Measurements from ENCODE around the gene PECR. TPM values are rescaled to one million over a fixed set of nuclear protein-coding genes. Genes with fewer than 3 reads are reported as not detected.

The PECR gene
- total RNA-seq, 1 donor, result 11.8 TPM

DNA sequence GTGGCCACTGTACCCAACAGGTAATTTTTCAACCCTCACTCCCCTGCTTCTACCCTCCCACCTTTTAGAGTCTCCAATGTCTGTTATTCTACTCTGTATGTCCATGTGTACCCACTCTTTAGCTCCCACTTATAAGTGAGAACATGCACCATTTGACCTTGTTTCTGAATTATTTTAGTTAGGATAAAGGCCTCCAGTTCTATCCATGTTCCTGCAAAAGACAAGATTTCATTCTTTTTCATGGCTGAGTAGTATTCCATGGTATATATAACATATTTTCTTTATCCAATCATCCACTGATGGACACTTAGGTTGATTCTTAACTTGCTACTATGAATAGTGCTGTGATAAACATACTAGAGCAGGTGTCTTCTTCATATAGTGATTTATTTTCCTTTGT is 9.1 kb downstream of the PECR start:
- DNase-seq (ENCODE audit: low read depth in 2 of 3, low spot score in 2 of 3), result no peak

DNA sequence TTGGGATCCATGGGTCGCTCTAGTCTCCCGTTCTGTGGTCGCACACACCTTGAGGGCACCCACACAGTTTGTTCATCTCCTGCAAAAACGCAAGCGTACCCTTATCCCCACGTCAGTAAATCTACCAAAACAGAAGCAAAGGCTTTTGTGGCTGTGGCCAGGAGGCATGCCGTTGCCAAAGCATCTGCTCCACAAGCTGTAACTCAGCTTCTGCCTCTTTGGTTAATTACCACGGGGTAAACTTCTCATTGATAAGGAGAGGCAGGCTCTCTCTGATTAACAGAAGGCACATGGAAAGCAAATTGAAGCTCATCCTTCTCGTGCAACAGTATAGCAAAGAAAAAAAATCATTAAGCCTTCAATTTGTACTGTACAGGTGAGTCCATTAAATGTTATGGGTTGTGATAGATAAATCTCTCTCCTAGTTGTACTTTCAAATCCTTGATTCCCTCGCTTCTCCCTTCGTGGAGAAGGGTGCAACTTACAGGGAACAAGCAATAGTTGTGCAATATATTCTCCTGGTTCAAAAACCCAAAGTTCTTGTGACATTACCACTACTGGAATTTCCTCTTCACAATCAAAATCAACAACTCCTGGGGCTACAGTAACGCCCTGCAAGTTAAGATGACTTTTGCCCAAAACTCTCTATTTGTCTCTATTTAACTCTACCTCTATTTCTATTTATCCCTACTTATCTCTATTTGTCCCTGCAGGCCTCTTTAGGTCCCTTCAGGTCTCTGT is 10.3 kb downstream of the PECR start:
- no peak for DNase-seq (ENCODE audit: low read depth in 2 of 3, low spot score in 2 of 3)

- DNase-seq (ENCODE audit: low read depth in 2 of 3, low spot score in 2 of 3), result no peak
Observed at GRCh38 chr2:216070195-216070594, 11.4 kb downstream of the PECR start.

GRCh38 chr2:216069028-216069427 is 12.6 kb downstream of the PECR start:
- no peak for DNase-seq (ENCODE audit: low read depth in 2 of 3, low spot score in 2 of 3)

DNA sequence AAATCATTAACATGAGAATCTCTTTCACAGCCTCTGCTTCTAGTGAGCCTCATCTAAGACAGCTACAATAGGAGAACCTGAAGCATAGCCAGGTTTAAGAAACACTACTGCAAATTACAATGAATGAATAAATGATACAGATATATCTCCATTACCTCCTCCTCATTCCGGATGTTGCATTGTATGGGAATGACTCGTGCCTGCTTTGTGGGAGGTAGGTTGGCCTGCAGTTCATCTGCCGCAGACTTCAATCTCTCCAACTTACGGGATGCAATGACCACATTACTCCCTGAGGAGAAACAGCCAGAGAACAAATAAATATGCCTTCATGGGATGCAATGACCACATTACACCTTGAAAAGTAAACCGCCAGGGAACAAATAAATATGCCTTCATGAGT is 15.4 kb downstream of the PECR start:
- no peak for DNase-seq (ENCODE audit: low read depth in 2 of 3, low spot score in 2 of 3)

- no peak for DNase-seq (ENCODE audit: low read depth in 2 of 3, low spot score in 2 of 3)
Observed at GRCh38 chr2:216064665-216065064, 16.9 kb downstream of the PECR start.

- peak in 1 of 3 donors; percentile 10 for DNase-seq (ENCODE audit: low read depth in 2 of 3, low spot score in 2 of 3)
Observed at GRCh38 chr2:216064014-216064630, 17.5 kb downstream of the PECR start.

- DNase-seq (ENCODE audit: low read depth in 2 of 3, low spot score in 2 of 3), result peak in 1 of 3 donors; percentile 19
Observed at GRCh38 chr2:216059233-216059834, 22.3 kb downstream of the PECR start.

- DNase-seq (ENCODE audit: low read depth in 2 of 3, low spot score in 2 of 3), result peak; percentile 5 to 39 (median 34)
Observed at GRCh38 chr2:216057688-216058193, 23.9 kb downstream of the PECR start.

- DNase-seq (ENCODE audit: low read depth in 2 of 3, low spot score in 2 of 3), result no peak
Observed at GRCh38 chr2:216056739-216057138, 24.9 kb downstream of the PECR start.

GRCh38 chr2:216055680-216056079 is 25.9 kb downstream of the PECR start:
- DNase-seq (ENCODE audit: low read depth in 2 of 3, low spot score in 2 of 3), result no peak

GRCh38 chr2:216052420-216052819 is 29.2 kb downstream of the PECR start:
- DNase-seq (ENCODE audit: low read depth in 2 of 3, low spot score in 2 of 3), result no peak

- DNase-seq (ENCODE audit: low read depth in 2 of 3, low spot score in 2 of 3), result no peak
Observed at GRCh38 chr2:216051350-216051749, 30.3 kb downstream of the PECR start.

- no peak for DNase-seq (ENCODE audit: low read depth in 2 of 3, low spot score in 2 of 3)
Observed at GRCh38 chr2:216049452-216049851, 32.2 kb downstream of the PECR start.

DNA sequence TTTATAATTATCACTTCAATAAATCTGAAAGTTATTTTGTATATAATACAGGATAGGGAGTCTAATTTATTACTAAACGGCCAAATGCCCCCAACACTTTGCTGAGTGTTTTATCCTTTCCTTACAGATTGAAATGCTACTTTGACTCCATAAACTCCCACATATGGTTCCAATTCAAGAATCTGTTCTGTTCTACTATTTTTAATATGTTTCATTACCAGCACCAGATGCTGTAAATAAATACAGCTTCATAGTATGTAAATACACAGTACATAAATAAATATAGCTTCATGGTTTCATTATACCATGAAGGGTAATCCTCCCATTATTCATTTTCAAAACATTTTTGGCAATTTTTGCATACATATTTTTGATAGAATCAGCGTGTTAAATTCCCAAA is 34.2 kb downstream of the PECR start:
- DNase-seq (ENCODE audit: low read depth in 2 of 3, low spot score in 2 of 3), result no peak

- DNase-seq (ENCODE audit: low read depth in 2 of 3, low spot score in 2 of 3), result no peak
Observed at GRCh38 chr2:216044883-216045486, 36.6 kb downstream of the PECR start.

- no peak for DNase-seq (ENCODE audit: low read depth in 2 of 3, low spot score in 2 of 3)
Observed at GRCh38 chr2:216043949-216044348, 37.7 kb downstream of the PECR start.

GRCh38 chr2:216041438-216041837 is 40.2 kb downstream of the PECR start:
- DNase-seq (ENCODE audit: low read depth in 2 of 3, low spot score in 2 of 3), result no peak

GRCh38 chr2:216039918-216040317 is 41.7 kb downstream of the PECR start:
- no peak for DNase-seq (ENCODE audit: low read depth in 2 of 3, low spot score in 2 of 3)

GRCh38 chr2:216034065-216034464 is 47.5 kb downstream of the PECR start:
- peak; percentile 49 to 78 (median 53) for DNase-seq (ENCODE audit: low read depth in 2 of 3, low spot score in 2 of 3)

DNA sequence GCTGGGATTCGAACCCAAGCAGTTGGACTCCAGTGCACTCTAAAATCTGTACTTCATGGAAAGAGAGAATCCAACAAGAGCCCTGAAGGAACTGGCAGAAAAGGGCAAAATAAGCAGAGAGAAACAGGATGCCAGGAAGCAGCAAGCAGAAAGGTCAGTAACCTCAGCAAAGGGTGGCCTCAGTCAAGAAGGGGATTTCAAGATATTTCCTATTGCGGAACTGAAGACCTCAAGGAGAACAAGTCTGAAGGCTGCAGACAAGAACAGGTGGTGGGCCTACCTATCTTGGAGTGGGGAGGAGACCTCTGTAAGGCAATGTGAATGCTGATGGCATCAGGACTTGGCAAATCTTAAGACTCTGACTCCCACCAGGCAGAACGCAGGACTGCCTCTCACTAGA is 48.2 kb downstream of the PECR start:
- DNase-seq (ENCODE audit: low read depth in 2 of 3, low spot score in 2 of 3), result no peak

All from hematopoietic multipotent progenitor cell (in vitro differentiated cells).